ENCODE measurements around the gene ADGRF3. TPM values are rescaled to one million over a fixed set of nuclear protein-coding genes. Genes with fewer than 3 reads are reported as not detected.
"Not testable (repeated sequence)": the region's sequence is repeated elsewhere in the genome, so short reads cannot be mapped to it uniquely, and the experiment has no call there.

The ADGRF3 gene
- total RNA-seq, 6 donors from 2014 or later: 0.15 to 2.1 (median 0.30) TPM; not detected in 1

- ATAC-seq (ENCODE audit: low FRiP score in 2 of 2): no peak
- TF ChIP-seq CTCF (IDR thresholded peaks at IDR 0.05) (no peak), POLR2AphosphoS5 (IDR thresholded peaks at IDR 0.05) (no peak), POLR2A (IDR thresholded peaks at IDR 0.05) (no peak), EP300 (IDR thresholded peaks at IDR 0.05) (no peak)
- H3K36me3 ChIP-seq: no peaks in the 10 kb centered on the region
- H3K27ac ChIP-seq: no peak overlapping the region
- WGBS, 2 donors: 95% methylated on average over 12 of the region's 12 CpGs; no CpG with 5 or more reads in 1 of the 2 donors
- no peaks in the 10 kb centered on the region for H3K27me3 ChIP-seq
- H3K9me3 ChIP-seq: no peaks in the 10 kb centered on the region
- H3K4me1 ChIP-seq: no peaks in the 10 kb centered on the region
- no peak overlapping the region for H3K4me3 ChIP-seq
- DNase-seq: peak in 1 of 2 donors; percentile 66
Observed at GRCh38 chr2:26313446-26313845, 33.1 kb downstream of the ADGRF3 start.

GRCh38 chr2:26312471-26312870, 34.1 kb downstream of the ADGRF3 start:
- ATAC-seq (ENCODE audit: low FRiP score in 2 of 2) (no peak), DNase-seq (no peak)
- Histone ChIP-seq H3K36me3 (no peaks in the 10 kb centered on the region), H3K27me3 (no peaks in the 10 kb centered on the region), H3K4me3 (no peak overlapping the region), H3K9me3 (no peaks in the 10 kb centered on the region), H3K4me1 (no peaks in the 10 kb centered on the region), H3K27ac (no peak overlapping the region)
- TF ChIP-seq EP300 (IDR thresholded peaks at IDR 0.05) (no peak), POLR2AphosphoS5 (IDR thresholded peaks at IDR 0.05) (no peak), CTCF (IDR thresholded peaks at IDR 0.05) (no peak), POLR2A (IDR thresholded peaks at IDR 0.05) (no peak)
- 82 to 90% methylated on average over 3 to 9 of the region's 9 CpGs for WGBS, 2 donors

- Histone ChIP-seq H3K36me3 (no peaks in the 10 kb centered on the region), H3K4me1 (no peaks in the 10 kb centered on the region), H3K27me3 (no peaks in the 10 kb centered on the region), H3K4me3 (no peak overlapping the region), H3K9me3 (no peaks in the 10 kb centered on the region), H3K27ac (no peak overlapping the region)
- peak in 1 of 2 donors; percentile 58 for DNase-seq
- TF ChIP-seq POLR2A (IDR thresholded peaks at IDR 0.05) (no peak), POLR2AphosphoS5 (IDR thresholded peaks at IDR 0.05) (no peak), CTCF (IDR thresholded peaks at IDR 0.05) (no peak), EP300 (IDR thresholded peaks at IDR 0.05) (no peak)
- WGBS, 2 donors: 84 to 91% methylated on average over 10 of the region's 10 CpGs
- no peak for ATAC-seq (ENCODE audit: low FRiP score in 2 of 2)
Observed at GRCh38 chr2:26309921-26310320, 36.7 kb downstream of the ADGRF3 start.

- ATAC-seq (ENCODE audit: low FRiP score in 2 of 2) (no peak), DNase-seq (no peak)
- H3K36me3 ChIP-seq: no peaks in the 10 kb centered on the region
- 84 to 87% methylated on average over 6 of the region's 6 CpGs for WGBS, 2 donors
- no peak overlapping the region for H3K4me3 ChIP-seq
- H3K4me1 ChIP-seq: peaks cover 0 to 6% (median 2%) of the 10 kb centered on the region in 4 donors
- H3K27me3 ChIP-seq: no peaks in the 10 kb centered on the region
- TF ChIP-seq POLR2A (IDR thresholded peaks at IDR 0.05): no peak
- no peaks in the 10 kb centered on the region for H3K9me3 ChIP-seq
- no peak overlapping the region for H3K27ac ChIP-seq
Observed at GRCh38 chr2:26305540-26305939, 41.0 kb downstream of the ADGRF3 start.

GRCh38 chr2:26305094-26305493, 41.5 kb downstream of the ADGRF3 start:
- not testable (repeated sequence) for H3K9me3 ChIP-seq; H3K4me3 ChIP-seq; H3K36me3 ChIP-seq; ATAC-seq (ENCODE audit: low FRiP score in 2 of 2); H3K4me1 ChIP-seq; H3K27ac ChIP-seq; H3K27me3 ChIP-seq; DNase-seq
- WGBS, 2 donors: 84 to 89% methylated on average over 7 of the region's 7 CpGs

GRCh38 chr2:26302846-26303245, 43.7 kb downstream of the ADGRF3 start:
- Histone ChIP-seq H3K27me3 (no peaks in the 10 kb centered on the region), H3K4me3 (no peak overlapping the region), H3K36me3 (no peaks in the 10 kb centered on the region), H3K4me1 (peaks cover 4 to 19% (median 16%) of the 10 kb centered on the region in 4 donors), H3K27ac (no peak overlapping the region), H3K9me3 (no peaks in the 10 kb centered on the region)
- no peak for TF ChIP-seq POLR2A (IDR thresholded peaks at IDR 0.05)
- no peak for TF ChIP-seq EP300 (IDR thresholded peaks at IDR 0.05)
- TF ChIP-seq CTCF (IDR thresholded peaks at IDR 0.05): no peak
- TF ChIP-seq POLR2AphosphoS5 (IDR thresholded peaks at IDR 0.05): no peak
- 42 to 78% methylated on average over 6 of the region's 6 CpGs for WGBS, 2 donors
- no peak for DNase-seq
- ATAC-seq (ENCODE audit: low FRiP score in 2 of 2): no peak

Measured in upper lobe of left lung (tissue), 6 donors.